Mucosa of stomach (tissue), 1 donor: ENCODE results near the gene PATJ.
"Not testable (repeated sequence)": the region's sequence is repeated elsewhere in the genome, so short reads cannot be mapped to it uniquely, and the experiment has no call there.

ENCODE experiments used
- H3K27me3 ChIP-seq: one replicate; pipeline ENCODE4 v1.7.0; 2013; ENCODE audit warnings: mild to moderate bottlenecking, low read length; ENCODE audit not compliant: control insufficient read depth, insufficient read depth
- H3K36me3 ChIP-seq: one replicate; pipeline ENCODE4 v1.7.0; 2013; ENCODE audit warnings: low read length; ENCODE audit not compliant: control insufficient read depth, insufficient read depth
- H3K4me1 ChIP-seq: one replicate; pipeline ENCODE4 v1.7.0; 2013; ENCODE audit warnings: mild to moderate bottlenecking, low read length; ENCODE audit not compliant: control insufficient read depth, insufficient read depth
- H3K4me3 ChIP-seq: one replicate; pipeline ENCODE4 v1.7.0; 2013; ENCODE audit warnings: low read length
- H3K9ac ChIP-seq: one replicate; pipeline ENCODE4 v1.7.0; 2013; ENCODE audit warnings: mild to moderate bottlenecking, low read length, moderate library complexity
- H3K9me3 ChIP-seq: one replicate; pipeline ENCODE4 v1.7.0; 2013; ENCODE audit warnings: mild to moderate bottlenecking, low read length, moderate library complexity; ENCODE audit not compliant: control insufficient read depth
- donor health status: Pancreatic carcinoma.

The PATJ gene

GRCh38 chr1:61875198-61875597, 132.9 kb downstream of the PATJ start:
- Histone ChIP-seq H3K9ac (no peak overlapping the region), H3K27me3 (no peaks in the 10 kb centered on the region), H3K9me3 (no peaks in the 10 kb centered on the region), H3K36me3 (no peaks in the 10 kb centered on the region), H3K4me3 (no peak overlapping the region), H3K4me1 (no peaks in the 10 kb centered on the region)

GRCh38 chr1:61879887-61880474, 137.7 kb downstream of the PATJ start:
- not testable (repeated sequence) for H3K4me3 ChIP-seq, H3K9ac ChIP-seq, H3K27me3 ChIP-seq, H3K9me3 ChIP-seq, H3K4me1 ChIP-seq, H3K36me3 ChIP-seq

GRCh38 chr1:61887076-61887867, 145.0 kb downstream of the PATJ start:
- Histone ChIP-seq H3K4me1 (peaks cover 10% of the 10 kb centered on the region), H3K36me3 (no peaks in the 10 kb centered on the region), H3K9me3 (no peaks in the 10 kb centered on the region), H3K27me3 (no peaks in the 10 kb centered on the region), H3K4me3 (no peak overlapping the region), H3K9ac (no peak overlapping the region)

- H3K9me3 ChIP-seq = no peaks in the 10 kb centered on the region
- no peak overlapping the region for H3K4me3 ChIP-seq
- H3K27me3 ChIP-seq = no peaks in the 10 kb centered on the region
- no peak overlapping the region for H3K9ac ChIP-seq
- H3K4me1 ChIP-seq = peaks cover 10% of the 10 kb centered on the region
- no peaks in the 10 kb centered on the region for H3K36me3 ChIP-seq
These were observed 145.8 kb downstream of the PATJ start for GRCh38 chr1:61887931-61888564.

GRCh38 chr1:61888808-61889207, 146.5 kb downstream of the PATJ start:
- Histone ChIP-seq H3K27me3 (no peaks in the 10 kb centered on the region), H3K9me3 (no peaks in the 10 kb centered on the region), H3K4me1 (peaks cover 10% of the 10 kb centered on the region), H3K36me3 (no peaks in the 10 kb centered on the region), H3K4me3 (no peak overlapping the region), H3K9ac (no peak overlapping the region)

GRCh38 chr1:61890435-61890834, 148.2 kb downstream of the PATJ start:
- H3K9ac ChIP-seq, H3K36me3 ChIP-seq, H3K27me3 ChIP-seq, H3K9me3 ChIP-seq, H3K4me3 ChIP-seq: not testable (repeated sequence)
- H3K4me1 ChIP-seq = peaks cover 10% of the 10 kb centered on the region

- Histone ChIP-seq H3K9ac (no peak overlapping the region), H3K36me3 (no peaks in the 10 kb centered on the region), H3K4me1 (peaks cover under 1% of the 10 kb centered on the region), H3K9me3 (no peaks in the 10 kb centered on the region), H3K27me3 (no peaks in the 10 kb centered on the region), H3K4me3 (no peak overlapping the region)
These were observed 150.7 kb downstream of the PATJ start for GRCh38 chr1:61892977-61893376.

- not testable (repeated sequence) for H3K27me3 ChIP-seq, H3K9me3 ChIP-seq, H3K36me3 ChIP-seq, H3K9ac ChIP-seq, H3K4me3 ChIP-seq, H3K4me1 ChIP-seq
These were observed 152.0 kb downstream of the PATJ start for GRCh38 chr1:61894296-61894695.

- Histone ChIP-seq H3K27me3 (no peaks in the 10 kb centered on the region), H3K4me3 (no peak overlapping the region), H3K36me3 (no peaks in the 10 kb centered on the region), H3K9me3 (no peaks in the 10 kb centered on the region), H3K9ac (no peak overlapping the region), H3K4me1 (no peaks in the 10 kb centered on the region)
These were observed 152.9 kb downstream of the PATJ start for GRCh38 chr1:61895175-61895574.

- Histone ChIP-seq H3K36me3 (no peaks in the 10 kb centered on the region), H3K4me1 (no peaks in the 10 kb centered on the region), H3K4me3 (no peak overlapping the region), H3K27me3 (no peaks in the 10 kb centered on the region), H3K9me3 (no peaks in the 10 kb centered on the region), H3K9ac (no peak overlapping the region)
These were observed 156.4 kb downstream of the PATJ start for GRCh38 chr1:61898658-61899057.

GRCh38 chr1:61904354-61904753, 162.1 kb downstream of the PATJ start:
- peaks cover 4% of the 10 kb centered on the region for H3K36me3 ChIP-seq
- H3K9me3 ChIP-seq = no peaks in the 10 kb centered on the region
- no peaks in the 10 kb centered on the region for H3K27me3 ChIP-seq
- H3K4me1 ChIP-seq = no peaks in the 10 kb centered on the region
- H3K9ac ChIP-seq = no peak overlapping the region
- no peak overlapping the region for H3K4me3 ChIP-seq

- no peaks in the 10 kb centered on the region for H3K27me3 ChIP-seq
- no peak overlapping the region for H3K9ac ChIP-seq
- no peak overlapping the region for H3K4me3 ChIP-seq
- H3K36me3 ChIP-seq = peaks cover 4% of the 10 kb centered on the region
- H3K4me1 ChIP-seq = no peaks in the 10 kb centered on the region
- H3K9me3 ChIP-seq = no peaks in the 10 kb centered on the region
These were observed 164.8 kb downstream of the PATJ start for GRCh38 chr1:61907102-61907501.
